ENCODE results near the gene ERFL. TPM values are rescaled to one million over a fixed set of nuclear protein-coding genes. Genes with fewer than 3 reads are reported as not detected.
"Not testable (repeated sequence)": the region's sequence is repeated elsewhere in the genome, so short reads cannot be mapped to it uniquely, and the experiment has no call there.

ERFL gene
- total RNA-seq, 2 donors from 2014 or later, result not detected

GRCh38 chr19:41939861-41940730 is 11.8 kb upstream of the ERFL start:
- intact Hi-C loops (cut with DNase I), result loop anchor here (5.0 kb wide), 1 partner anchor 63 kb away; the partner anchor contains the start of gene CD79A
- H3K9me3 ChIP-seq, result no peaks in the 10 kb centered on the region
- DNase-seq, result peak in 1 of 4 donors; percentile 26
- no peak for ATAC-seq
- peaks cover 0 to 14% of the 10 kb centered on the region in 2 donors for H3K27me3 ChIP-seq
- H3K4me3 ChIP-seq, result peak overlapping the region; percentile 15 to 31
- H3K4me1 ChIP-seq, result peaks cover 14% of the 10 kb centered on the region
- TF ChIP-seq POLR2A (IDR thresholded peaks at IDR 0.05) (no peak), CTCF (IDR thresholded peaks at IDR 0.05) (no peak)
- no peak overlapping the region for H3K27ac ChIP-seq
- no peaks in the 10 kb centered on the region for H3K36me3 ChIP-seq (replicated peaks in 1 of 2; ENCODE audit: insufficient read depth in 1 of 2, low read depth in 2 of 2)
- whole genome bisulfite sequencing, 2 donors, result 9 to 13% methylated on average over 30 to 69 of the region's 83 CpGs

- not testable (repeated sequence) for H3K4me3 ChIP-seq; ATAC-seq; H3K27ac ChIP-seq; H3K9me3 ChIP-seq; H3K36me3 ChIP-seq (replicated peaks in 1 of 2; ENCODE audit: insufficient read depth in 1 of 2, low read depth in 2 of 2); DNase-seq
- intact Hi-C loops (cut with DNase I), result loop anchor here (5.0 kb wide), 1 partner anchor 62 kb away; the partner anchor contains the start of gene CD79A
- Histone ChIP-seq H3K4me1 (peaks cover 14% of the 10 kb centered on the region), H3K27me3 (peaks cover 0 to 14% of the 10 kb centered on the region in 2 donors)
Observed at GRCh38 chr19:41939209-41939608, 11.0 kb upstream of the ERFL start.

- DNase-seq (no peak), ATAC-seq (no peak)
- intact Hi-C loops (cut with DNase I), result loop anchor here (5.0 kb wide), 1 partner anchor 60 kb away; the partner anchor contains the start of gene CD79A
- Histone ChIP-seq H3K27me3 (peaks cover 0 to 14% of the 10 kb centered on the region in 2 donors), H3K4me1 (peaks cover 18% of the 10 kb centered on the region), H3K4me3 (no peak overlapping the region), H3K27ac (no peak overlapping the region), H3K36me3 (replicated peaks in 1 of 2; ENCODE audit: insufficient read depth in 1 of 2, low read depth in 2 of 2) (no peaks in the 10 kb centered on the region), H3K9me3 (no peaks in the 10 kb centered on the region)
- TF ChIP-seq POLR2A (IDR thresholded peaks at IDR 0.05) (no peak), CTCF (IDR thresholded peaks at IDR 0.05) (no peak)
- WGBS, 2 donors, result 61 to 62% methylated on average over 22 of the region's 22 CpGs
Observed at GRCh38 chr19:41937525-41938468, 9.5 kb upstream of the ERFL start.

- ATAC-seq, result no peak
- H3K4me3 ChIP-seq, result no peak overlapping the region
- WGBS, 2 donors, result 55 to 57% methylated on average over 12 to 14 of the region's 15 CpGs
- no peak for DNase-seq
- TF ChIP-seq CTCF (IDR thresholded peaks at IDR 0.05), result no peak
- TF ChIP-seq POLR2A (IDR thresholded peaks at IDR 0.05), result no peak
- H3K27ac ChIP-seq, result no peak overlapping the region
- H3K4me1 ChIP-seq, result peaks cover 22% of the 10 kb centered on the region
- intact Hi-C loops (cut with DNase I), result loop anchor here (5.0 kb wide), 1 partner anchor 60 kb away; the partner anchor contains the start of gene CD79A
- no peaks in the 10 kb centered on the region for H3K36me3 ChIP-seq (replicated peaks in 1 of 2; ENCODE audit: insufficient read depth in 1 of 2, low read depth in 2 of 2)
- H3K27me3 ChIP-seq, result peaks cover 0 to 14% of the 10 kb centered on the region in 2 donors
- H3K9me3 ChIP-seq, result no peaks in the 10 kb centered on the region
Observed at GRCh38 chr19:41936961-41937360, 8.7 kb upstream of the ERFL start.
